Kidney (tissue), 14 donors: Measurements from ENCODE around the gene ORAI1. TPM values are rescaled to one million over a fixed set of nuclear protein-coding genes. Genes with fewer than 3 reads are reported as not detected.

Source experiments
- DNase-seq, 5 donors: peaks; one replicate each; pipeline ENCODE4 v3.0.0-alpha.2; 2013 to 2020
- FAIRE-seq: peaks from 2 replicates; lab custom pipeline; 2012; peaks lifted over from hg19 to GRCh38; lab: Jason Lieb, UNC
- H3K27ac ChIP-seq, 2 donors: one replicate each; pipeline ENCODE4 v1.7.0; 2013; ENCODE audit warnings: low read depth in 2 of 2, low read length in 2 of 2, inconsistent platforms in 1 of 2
- H3K27me3 ChIP-seq: one replicate; pipeline ENCODE4 v1.7.1; 2013; ENCODE audit warnings: low read length, inconsistent platforms; ENCODE audit not compliant: control insufficient read depth, insufficient read depth
- H3K36me3 ChIP-seq, 3 donors: one replicate each; pipeline versions ENCODE4 v1.7.0 to v1.7.1; 2013; ENCODE audit warnings: low read length in 3 of 3, control low read depth in 1 of 3, inconsistent platforms in 1 of 3; ENCODE audit not compliant: insufficient read depth in 3 of 3, control insufficient read depth in 2 of 3
- H3K4me1 ChIP-seq, 3 donors: one replicate each; pipeline versions ENCODE4 v1.7.0 to v1.7.1; 2013; ENCODE audit warnings: low read length in 3 of 3, inconsistent platforms in 1 of 3, low read depth in 1 of 3; ENCODE audit not compliant: control insufficient read depth in 2 of 3, insufficient read depth in 2 of 3
- H3K4me3 ChIP-seq, 3 donors: one replicate each; pipeline versions ENCODE4 v1.7.0 to v1.8.1; 2013; ENCODE audit warnings: low read length in 3 of 3, control low read depth in 1 of 3, inconsistent platforms in 1 of 3
- H3K9ac ChIP-seq, 3 donors: one replicate each; pipeline versions ENCODE4 v1.7.0 to v1.7.1; 2013; ENCODE audit warnings: low read length in 3 of 3, control low read depth in 1 of 3, inconsistent platforms in 1 of 3
- H3K9me3 ChIP-seq, 3 donors: one replicate each; pipeline versions ENCODE4 v1.7.0 to v1.7.1; 2013; ENCODE audit warnings: low read length in 3 of 3, control low read depth in 1 of 3, inconsistent platforms in 1 of 3; ENCODE audit not compliant: control insufficient read depth in 2 of 3, insufficient read depth in 1 of 3
- intact Hi-C: fragments of 100-400 bp; cut with DNase I; formaldehyde crosslinking; loops from one replicate; pipeline ENCODE4 v1.11.1; 2022
- polyA plus RNA-seq: library from polyadenylated mRNA; stranded (reverse); fragments of 350-450 nt; fragmentation: Illumina TruSeq; extraction: RNeasy Lipid Tissue Mini Kit (QIAGEN cat#74804); gene quantifications from one replicate; pipeline ENCODE4 v1.2.3, GENCODE V29; 2014; ENCODE audit warnings: low read depth, low replicate concordance; ENCODE audit not compliant: insufficient read depth
- total RNA-seq: library from RNA; stranded (reverse); fragmentation: NEBNext Ultra II Directional; extraction: Animal tissue kit (Norgen Biotek cat#: 25700); gene quantifications from one replicate; pipeline ENCODE4 v1.2.1, GENCODE V29; 2021
- TF ChIP-seq, protein P1 (sequence below): IDR thresholded peaks from 3 replicates; pipeline ENCODE4 v1.5.1; 2012; ENCODE audit warnings: mild to moderate bottlenecking, moderate library complexity, borderline replicate concordance; ENCODE audit not compliant: insufficient read depth; ENCODE audit errors: extremely low read depth
- donor health status: control.
- donor health status: control.
- donor health status: control.
- donor health status: control.
- donor health status: control.
- donor health status: DM: yes; HTN: yes; CAD: no.
- donor health status: Normal renal cell carcinoma (clear cell type).

Gene ORAI1
- total and polyA plus RNA-seq, 2 donors from 2014 or later, result 16.5 to 18.2 TPM

DNA sequence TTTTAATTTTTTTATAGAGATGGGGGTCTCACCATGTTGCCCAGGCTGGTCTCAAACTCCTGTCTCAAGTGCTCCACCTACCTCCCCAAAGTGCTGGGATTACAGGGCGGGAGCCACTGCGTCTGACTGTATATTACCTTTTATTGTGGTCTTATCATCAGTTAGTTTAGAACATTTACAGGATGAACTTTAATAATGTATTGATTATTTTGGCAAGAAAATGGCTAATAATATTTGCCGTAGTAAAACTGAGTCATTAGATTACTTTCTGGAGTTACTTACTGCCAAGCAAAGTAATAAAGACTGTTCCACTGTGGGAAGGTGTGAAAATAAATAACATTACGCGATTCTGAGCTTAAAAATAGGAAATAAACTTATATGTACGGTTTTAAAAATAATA, 23.6 kb upstream of the ORAI1 start:
- TF ChIP-seq, protein P1, sequence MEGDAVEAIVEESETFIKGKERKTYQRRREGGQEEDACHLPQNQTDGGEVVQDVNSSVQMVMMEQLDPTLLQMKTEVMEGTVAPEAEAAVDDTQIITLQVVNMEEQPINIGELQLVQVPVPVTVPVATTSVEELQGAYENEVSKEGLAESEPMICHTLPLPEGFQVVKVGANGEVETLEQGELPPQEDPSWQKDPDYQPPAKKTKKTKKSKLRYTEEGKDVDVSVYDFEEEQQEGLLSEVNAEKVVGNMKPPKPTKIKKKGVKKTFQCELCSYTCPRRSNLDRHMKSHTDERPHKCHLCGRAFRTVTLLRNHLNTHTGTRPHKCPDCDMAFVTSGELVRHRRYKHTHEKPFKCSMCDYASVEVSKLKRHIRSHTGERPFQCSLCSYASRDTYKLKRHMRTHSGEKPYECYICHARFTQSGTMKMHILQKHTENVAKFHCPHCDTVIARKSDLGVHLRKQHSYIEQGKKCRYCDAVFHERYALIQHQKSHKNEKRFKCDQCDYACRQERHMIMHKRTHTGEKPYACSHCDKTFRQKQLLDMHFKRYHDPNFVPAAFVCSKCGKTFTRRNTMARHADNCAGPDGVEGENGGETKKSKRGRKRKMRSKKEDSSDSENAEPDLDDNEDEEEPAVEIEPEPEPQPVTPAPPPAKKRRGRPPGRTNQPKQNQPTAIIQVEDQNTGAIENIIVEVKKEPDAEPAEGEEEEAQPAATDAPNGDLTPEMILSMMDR, result no peak
- no peak overlapping the region for H3K27ac ChIP-seq
- no peak overlapping the region for H3K9ac ChIP-seq
- H3K36me3 ChIP-seq, result no peaks in the 10 kb centered on the region
- intact Hi-C loops, result no loop called here
- no peak for DNase-seq
- no peaks in the 10 kb centered on the region for H3K9me3 ChIP-seq
- no peak for FAIRE-seq
- no peaks in the 10 kb centered on the region for H3K27me3 ChIP-seq
- H3K4me3 ChIP-seq, result no peak overlapping the region
- H3K4me1 ChIP-seq, result no peaks in the 10 kb centered on the region

- no peaks in the 10 kb centered on the region for H3K36me3 ChIP-seq
- no peak overlapping the region for H3K27ac ChIP-seq
- no peak for DNase-seq
- no peaks in the 10 kb centered on the region for H3K27me3 ChIP-seq
- H3K4me1 ChIP-seq, result no peaks in the 10 kb centered on the region
- no peak overlapping the region for H3K4me3 ChIP-seq
- no peak overlapping the region for H3K9ac ChIP-seq
- H3K9me3 ChIP-seq, result no peaks in the 10 kb centered on the region
- TF ChIP-seq, protein P1, result no peak
- intact Hi-C loops, result no loop called here
- no peak for FAIRE-seq
These were observed 22.7 kb upstream of the ORAI1 start for GRCh38 chr12:121603581-121603980.

DNA sequence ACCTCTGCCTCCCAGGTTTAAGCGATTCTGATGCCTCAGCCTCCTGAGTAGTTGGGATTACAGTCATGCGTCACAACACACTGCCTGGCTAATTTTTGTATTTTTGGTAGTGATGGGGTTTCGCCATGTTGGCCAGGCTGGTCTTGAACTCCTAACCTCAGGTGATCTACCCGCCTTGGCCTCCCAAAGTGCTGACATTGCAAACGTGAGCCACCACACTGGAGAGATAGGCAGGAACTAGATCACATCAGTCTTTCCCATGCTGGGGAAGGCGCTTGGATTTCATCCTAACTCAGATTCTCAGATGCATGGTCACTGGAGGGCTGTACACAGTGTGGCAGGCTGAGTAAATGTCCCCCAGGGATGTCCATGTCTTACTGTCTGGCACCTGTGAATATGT, 18.0 kb upstream of the ORAI1 start:
- DNase-seq (no peak), FAIRE-seq (no peak)
- Histone ChIP-seq H3K9ac (no peak overlapping the region), H3K9me3 (no peaks in the 10 kb centered on the region), H3K27me3 (no peaks in the 10 kb centered on the region), H3K27ac (no peak overlapping the region), H3K36me3 (no peaks in the 10 kb centered on the region), H3K4me1 (no peaks in the 10 kb centered on the region), H3K4me3 (no peak overlapping the region)
- intact Hi-C loops, result no loop called here
- TF ChIP-seq, protein P1, result no peak
